GM18519 (cell line): ENCODE data around the gene KIAA2012.

Experiments used
- ATAC-seq: cut with Tn5 transposase; IDR thresholded peaks from one replicate; pipeline ENCODE4 v1.9.1; 2021; ENCODE audit warnings: mild to moderate bottlenecking, moderate library complexity; ENCODE audit not compliant: unreplicated experiment, low FRiP score

Gene KIAA2012

GRCh38 chr2:202072737-202073401 lies at the start of gene KIAA2012:
Gene KIAA2012, plus strand, starts transcription at chr2:202073255. Its CDS starts 373 bp downstream, at chr2:202073628.
- no peak for ATAC-seq

DNA sequence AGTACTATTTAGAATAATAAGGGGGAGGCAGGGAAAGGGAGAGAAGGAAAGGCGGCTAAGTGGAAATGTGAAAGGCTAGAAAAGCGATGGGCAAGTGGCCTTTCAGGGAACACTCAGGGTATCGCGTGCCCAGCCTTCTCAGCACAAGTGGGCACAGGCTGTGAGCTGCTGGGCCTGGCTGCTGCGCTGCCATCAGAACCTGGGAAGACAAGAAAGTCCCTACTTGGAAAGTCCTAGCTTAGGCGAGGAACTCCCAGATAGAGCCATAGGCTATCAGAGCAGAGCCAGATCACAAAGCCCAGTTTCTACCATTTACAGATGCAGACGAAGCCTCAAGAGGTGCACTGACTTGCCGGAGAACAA lies 49.2 kb upstream of the KIAA2012 start:
- no peak for ATAC-seq

DNA sequence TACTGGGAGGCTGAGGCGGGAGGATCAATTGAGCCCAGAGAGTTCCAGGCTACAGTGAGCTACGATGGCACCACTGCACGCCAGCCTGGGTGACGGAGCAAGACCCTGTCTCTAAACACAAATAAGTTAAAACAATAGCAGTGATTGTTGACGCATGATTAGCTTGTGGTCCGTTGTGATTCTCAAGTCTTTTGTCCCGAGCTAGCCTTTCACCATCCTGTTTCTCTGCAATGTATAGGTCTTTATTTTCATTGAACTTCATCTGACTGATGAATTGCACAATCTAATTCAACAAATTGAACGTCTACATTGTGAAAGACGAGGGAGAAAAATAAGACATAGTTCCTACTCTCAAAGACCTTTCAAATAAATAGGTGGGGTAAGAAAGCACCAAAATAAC lies 48.2 kb upstream of the KIAA2012 start:
- no peak for ATAC-seq

DNA sequence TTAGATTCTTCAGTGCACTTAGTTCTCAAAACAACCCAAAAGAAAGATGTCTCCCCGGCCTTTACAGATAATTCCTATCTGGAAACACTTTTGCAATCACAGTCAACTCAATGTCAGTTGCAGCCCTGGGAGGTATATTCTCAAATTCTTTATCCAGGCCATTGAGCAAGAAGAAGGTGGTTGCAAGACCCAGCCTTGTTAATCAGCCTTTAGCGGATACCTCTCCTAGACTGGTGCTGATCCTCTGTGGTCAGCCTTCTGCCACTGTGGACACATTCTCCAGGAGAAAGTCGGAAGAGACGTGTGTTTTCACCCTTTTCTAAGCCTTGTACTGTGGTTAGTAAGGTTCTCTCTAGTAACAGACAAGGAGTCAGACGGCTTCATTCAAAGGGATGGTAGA lies 47.2 kb upstream of the KIAA2012 start:
- ATAC-seq: no peak

DNA sequence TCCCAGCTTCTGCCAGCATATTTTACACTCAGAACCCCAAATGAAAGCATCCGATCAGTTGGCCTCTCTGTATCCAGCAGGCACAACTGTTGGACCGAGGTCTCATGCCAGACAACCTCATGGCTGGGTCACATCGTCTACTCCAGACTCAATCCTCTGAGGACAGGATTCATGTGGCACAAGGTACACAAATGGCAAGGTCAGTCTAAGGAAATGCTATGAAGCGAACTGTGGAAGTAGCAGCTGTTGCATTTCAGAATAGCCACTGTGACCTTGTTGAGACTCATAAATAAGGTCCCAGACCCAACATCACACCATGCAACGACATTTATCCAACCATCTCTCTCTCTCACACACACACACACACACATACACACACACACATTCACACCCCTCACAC lies 46.5 kb upstream of the KIAA2012 start:
- ATAC-seq: no peak

- ATAC-seq: no peak
Observed at GRCh38 chr2:202030691-202031090, 42.4 kb upstream of the KIAA2012 start.

DNA sequence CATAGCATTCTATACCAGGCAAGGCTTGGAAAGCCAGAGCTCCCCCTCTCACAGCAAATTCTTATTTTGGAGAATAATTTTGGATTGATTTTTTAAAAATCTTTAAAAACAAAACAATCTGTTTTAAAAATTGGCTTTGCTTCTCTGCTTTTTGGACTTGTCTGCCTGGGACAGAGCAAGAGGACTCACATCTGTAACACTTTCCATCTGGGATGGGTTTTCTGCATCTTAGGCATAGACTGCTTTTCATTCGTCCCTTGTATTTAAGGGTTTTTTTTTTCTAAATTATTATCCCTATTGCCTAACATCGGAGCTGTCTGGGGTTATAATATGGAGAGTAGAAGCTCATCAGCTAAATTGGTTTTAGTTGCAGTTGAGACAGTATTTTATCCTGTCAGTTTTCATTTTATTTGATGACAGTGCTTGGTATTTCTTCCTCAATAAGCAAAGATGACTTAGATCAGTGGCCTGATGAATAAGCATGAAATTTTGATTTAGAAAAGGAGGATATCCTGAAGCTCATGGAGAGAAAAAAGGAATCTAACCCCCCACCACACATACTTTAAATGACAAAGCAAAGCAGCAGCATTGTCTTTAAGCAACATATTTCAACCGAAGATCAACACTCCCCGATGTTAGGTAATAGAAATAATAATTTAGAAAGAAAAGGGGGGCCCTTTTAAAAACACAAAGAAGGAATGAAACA lies 41.7 kb upstream of the KIAA2012 start:
- no peak for ATAC-seq

DNA sequence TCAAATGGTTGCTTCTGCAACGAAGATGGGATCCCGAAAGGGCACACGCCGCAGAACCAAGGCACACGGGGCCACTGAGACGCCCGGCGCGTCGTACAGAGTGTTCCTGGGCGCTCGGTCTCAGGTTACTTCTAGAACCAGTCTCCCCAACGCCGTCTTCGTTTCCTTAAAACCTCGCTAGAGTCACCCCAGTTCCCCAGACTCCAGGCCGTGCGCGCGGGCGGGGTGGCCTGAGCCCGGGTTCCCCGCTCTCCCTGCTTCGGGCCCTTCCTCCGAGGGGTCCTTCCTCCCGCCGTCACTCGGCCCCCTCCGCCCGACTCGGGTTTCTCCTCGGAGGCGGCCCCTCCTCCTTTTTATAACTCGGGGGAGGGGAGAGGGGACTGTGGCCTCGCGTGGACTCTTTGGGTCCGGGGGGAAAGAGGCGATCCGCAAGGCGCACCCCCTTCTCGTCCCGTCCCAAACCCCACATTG lies 40.2 kb upstream of the KIAA2012 start:
- no peak for ATAC-seq

- ATAC-seq: peak; percentile 60
Observed at GRCh38 chr2:202033317-202034248, 39.5 kb upstream of the KIAA2012 start, which contains the start of gene FZD7. Gene FZD7, plus strand, starts transcription at chr2:202033855. Its CDS starts 793 bp downstream, at chr2:202034648.

GRCh38 chr2:202034249-202035088 lies 38.6 kb upstream of the KIAA2012 start:
- ATAC-seq: peak; percentile 19

- no peak for ATAC-seq
Observed at GRCh38 chr2:202035089-202035940, 37.7 kb upstream of the KIAA2012 start.

DNA sequence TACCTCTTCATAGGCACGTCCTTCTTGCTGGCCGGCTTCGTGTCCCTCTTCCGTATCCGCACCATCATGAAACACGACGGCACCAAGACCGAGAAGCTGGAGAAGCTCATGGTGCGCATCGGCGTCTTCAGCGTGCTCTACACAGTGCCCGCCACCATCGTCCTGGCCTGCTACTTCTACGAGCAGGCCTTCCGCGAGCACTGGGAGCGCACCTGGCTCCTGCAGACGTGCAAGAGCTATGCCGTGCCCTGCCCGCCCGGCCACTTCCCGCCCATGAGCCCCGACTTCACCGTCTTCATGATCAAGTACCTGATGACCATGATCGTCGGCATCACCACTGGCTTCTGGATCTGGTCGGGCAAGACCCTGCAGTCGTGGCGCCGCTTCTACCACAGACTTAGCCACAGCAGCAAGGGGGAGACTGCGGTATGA lies 37.1 kb upstream of the KIAA2012 start:
- ATAC-seq: no peak

- ATAC-seq: no peak
Observed at GRCh38 chr2:202036601-202037037, 36.4 kb upstream of the KIAA2012 start.

- no peak for ATAC-seq
Observed at GRCh38 chr2:202037086-202037485, 36.0 kb upstream of the KIAA2012 start.

DNA sequence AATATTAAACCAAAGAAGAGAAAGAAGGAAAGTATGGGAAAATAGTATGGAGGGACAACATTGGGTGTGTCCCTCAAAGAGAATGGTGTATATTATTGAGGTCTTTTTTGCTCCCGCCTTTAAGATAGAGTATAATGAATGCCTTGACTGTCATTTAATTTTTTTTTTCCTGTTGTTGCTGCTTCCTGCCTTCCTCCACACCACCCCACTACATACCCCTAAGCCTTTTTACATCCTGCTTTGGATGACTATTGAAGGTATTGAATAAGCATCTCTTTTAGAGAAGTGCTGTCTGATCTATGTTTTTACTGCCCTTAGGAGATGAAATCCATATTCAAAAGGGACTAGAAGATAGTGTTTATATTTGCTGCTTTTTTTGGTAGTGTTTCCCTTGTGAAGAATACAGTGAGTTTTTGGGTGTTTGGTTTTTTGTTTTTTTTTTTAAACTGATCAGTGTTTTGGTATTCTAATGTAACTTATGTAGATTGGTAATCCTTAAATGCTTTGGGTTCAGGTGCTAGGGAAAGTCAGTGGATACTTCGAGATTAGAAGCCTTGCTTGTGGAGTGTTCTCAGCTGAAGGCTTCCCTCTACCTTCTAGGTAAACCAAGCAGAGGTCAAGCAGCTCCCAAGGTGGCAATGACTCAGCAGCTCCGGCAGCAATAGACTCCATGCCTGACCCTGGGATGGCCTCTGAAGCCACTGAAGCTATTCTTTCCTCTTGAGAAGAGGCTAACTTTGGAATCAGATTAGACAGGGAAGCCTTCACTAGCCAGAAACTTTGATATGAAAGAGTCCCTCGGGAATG lies 34.4 kb upstream of the KIAA2012 start:
- no peak for ATAC-seq

DNA sequence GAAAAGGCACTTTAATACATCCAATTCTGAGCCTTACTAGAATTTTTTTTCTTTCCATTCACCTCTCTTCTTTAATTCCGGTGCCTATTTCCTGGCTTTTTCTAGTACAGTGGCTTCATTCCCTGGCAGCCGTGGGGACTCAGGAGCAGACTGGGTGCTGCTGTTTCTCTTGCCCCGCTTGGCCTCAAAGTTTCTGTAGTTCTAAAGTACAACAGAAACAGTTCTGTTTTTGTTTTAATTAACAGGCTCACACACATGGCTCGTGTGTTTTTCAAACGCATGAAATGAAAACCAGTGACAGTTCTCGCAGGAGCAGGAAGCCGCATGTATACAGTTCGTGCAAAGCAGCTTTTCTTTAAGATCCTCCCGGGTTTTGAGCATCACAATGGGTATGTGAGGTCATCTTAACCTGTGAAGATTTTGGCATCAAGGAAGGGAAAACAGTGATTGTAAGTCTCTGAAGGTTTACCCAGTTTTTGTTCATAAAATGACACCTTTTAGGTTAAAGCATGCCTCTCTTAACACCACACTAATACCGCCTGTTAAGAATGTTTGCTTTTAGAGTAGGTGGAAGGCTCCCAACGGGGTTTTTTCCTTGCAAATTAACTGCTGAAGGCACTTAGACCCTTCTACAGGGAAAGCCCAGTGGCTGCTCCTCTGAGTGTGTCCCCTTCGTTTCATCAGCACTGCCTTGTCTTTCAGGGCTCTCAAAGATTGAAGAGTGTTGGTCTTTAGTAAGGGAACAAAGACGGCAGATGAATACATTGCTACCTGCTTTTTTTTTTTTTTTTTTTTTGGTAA lies 33.6 kb upstream of the KIAA2012 start:
- no peak for ATAC-seq

DNA sequence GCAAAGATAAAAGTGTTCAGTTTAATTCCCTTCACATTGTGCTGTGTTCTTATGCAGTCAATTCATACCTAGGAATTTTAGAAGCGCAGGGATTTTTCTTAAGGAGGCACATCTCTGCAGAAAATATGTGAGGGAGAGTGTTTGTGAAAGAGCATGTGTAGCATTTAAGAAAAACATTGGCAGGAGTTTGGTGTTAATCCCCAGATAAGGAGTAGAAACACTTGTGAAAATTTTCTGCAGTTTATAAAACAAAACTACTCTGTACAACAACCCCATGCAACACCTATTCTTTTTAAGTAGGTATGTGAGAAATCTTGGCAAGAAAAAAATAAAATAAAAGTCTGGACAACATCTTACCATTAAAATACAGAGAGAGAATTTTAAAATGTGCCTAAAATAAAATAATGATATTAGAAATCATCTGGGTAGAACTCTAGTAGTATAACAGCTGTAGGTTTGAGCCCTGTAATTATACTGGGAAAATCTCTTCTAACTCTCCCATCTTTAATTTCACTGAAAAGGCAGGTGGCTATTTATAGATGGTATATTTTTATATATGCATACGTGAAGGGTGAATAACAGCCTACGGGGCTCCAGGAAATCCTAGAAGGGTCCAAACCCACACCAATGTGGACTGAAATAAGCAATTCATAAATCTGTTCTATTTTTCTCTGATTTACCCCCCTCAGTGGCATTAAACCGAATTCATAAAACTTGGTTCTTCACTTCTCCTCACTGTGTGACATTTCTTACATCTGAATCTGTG lies 32.8 kb upstream of the KIAA2012 start:
- ATAC-seq: no peak
